HG03575 (cell line): ENCODE data around the gene ZMIZ1.

Experiments
- ATAC-seq: cut with Tn5 transposase; IDR thresholded peaks from one replicate; pipeline ENCODE4 v1.9.1; 2021; ENCODE audit not compliant: unreplicated experiment, insufficient number of reproducible peaks, low FRiP score; ENCODE audit errors: extremely low read depth

ZMIZ1 gene

GRCh38 chr10:79344502-79345195 is 275.9 kb downstream of the ZMIZ1 start:
- ATAC-seq: no peak

GRCh38 chr10:79345241-79346011 is 276.7 kb downstream of the ZMIZ1 start:
- no peak for ATAC-seq

GRCh38 chr10:79346012-79346340 is 277.2 kb downstream of the ZMIZ1 start:
- no peak for ATAC-seq

DNA sequence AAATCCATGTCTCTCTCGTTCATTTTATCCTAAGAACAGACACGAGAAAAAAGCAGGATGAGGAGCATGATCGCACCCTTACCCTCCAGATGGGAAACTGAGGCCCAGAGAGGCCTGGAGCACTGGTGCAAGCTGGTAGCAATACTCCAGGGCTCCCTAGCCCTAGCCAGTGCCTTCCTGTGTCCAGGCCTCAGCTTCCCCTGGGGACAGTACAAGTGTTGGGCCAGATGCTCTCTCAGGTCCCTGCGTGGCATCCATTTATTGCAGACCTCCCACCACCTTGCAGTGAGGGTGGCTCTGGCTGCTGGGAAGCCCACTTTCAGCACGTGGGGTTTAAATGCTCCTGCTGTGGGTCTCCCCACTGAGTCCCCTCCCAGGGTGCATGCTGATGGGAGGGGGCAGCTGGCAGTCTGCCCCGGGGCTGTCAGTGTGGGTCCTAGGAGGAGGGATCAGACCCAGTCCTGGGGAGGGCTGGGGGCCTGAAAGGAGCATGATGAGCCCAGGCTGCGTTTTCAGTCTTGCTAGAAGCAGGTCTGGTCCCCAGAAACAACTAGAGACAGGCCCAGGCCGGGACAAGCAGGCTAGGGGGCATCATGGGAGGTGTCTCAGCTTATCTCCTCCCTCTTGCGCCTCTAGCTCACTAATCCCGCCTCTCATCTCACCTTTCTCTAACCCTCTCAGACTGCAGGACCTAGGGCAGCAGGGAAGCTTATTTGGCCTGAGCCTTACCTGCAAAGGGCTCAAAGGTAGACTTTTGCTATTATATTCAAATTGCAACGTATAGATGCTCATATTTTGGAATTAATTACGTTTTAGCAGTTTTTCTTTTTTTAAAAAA is 277.8 kb downstream of the ZMIZ1 start:
- ATAC-seq: no peak

- peak; percentile 42 for ATAC-seq
Measured at GRCh38 chr10:79347226-79347893, 278.6 kb downstream of the ZMIZ1 start, which contains the start of gene PPIF. PPIF (plus strand) TSS chr10:79347469; CDS start chr10:79347549, 80 bp downstream.

- peak; percentile 36 for ATAC-seq
Measured at GRCh38 chr10:79347894-79348639, 279.3 kb downstream of the ZMIZ1 start.

GRCh38 chr10:79348640-79348988 is 279.8 kb downstream of the ZMIZ1 start:
- no peak for ATAC-seq

- ATAC-seq: no peak
Measured at GRCh38 chr10:79349072-79349491, 280.3 kb downstream of the ZMIZ1 start.

GRCh38 chr10:79349766-79350406 is 281.1 kb downstream of the ZMIZ1 start:
- no peak for ATAC-seq

- ATAC-seq: no peak
Measured at GRCh38 chr10:79350407-79351154, 281.8 kb downstream of the ZMIZ1 start.

- no peak for ATAC-seq
Measured at GRCh38 chr10:79351332-79351731, 282.6 kb downstream of the ZMIZ1 start.

DNA sequence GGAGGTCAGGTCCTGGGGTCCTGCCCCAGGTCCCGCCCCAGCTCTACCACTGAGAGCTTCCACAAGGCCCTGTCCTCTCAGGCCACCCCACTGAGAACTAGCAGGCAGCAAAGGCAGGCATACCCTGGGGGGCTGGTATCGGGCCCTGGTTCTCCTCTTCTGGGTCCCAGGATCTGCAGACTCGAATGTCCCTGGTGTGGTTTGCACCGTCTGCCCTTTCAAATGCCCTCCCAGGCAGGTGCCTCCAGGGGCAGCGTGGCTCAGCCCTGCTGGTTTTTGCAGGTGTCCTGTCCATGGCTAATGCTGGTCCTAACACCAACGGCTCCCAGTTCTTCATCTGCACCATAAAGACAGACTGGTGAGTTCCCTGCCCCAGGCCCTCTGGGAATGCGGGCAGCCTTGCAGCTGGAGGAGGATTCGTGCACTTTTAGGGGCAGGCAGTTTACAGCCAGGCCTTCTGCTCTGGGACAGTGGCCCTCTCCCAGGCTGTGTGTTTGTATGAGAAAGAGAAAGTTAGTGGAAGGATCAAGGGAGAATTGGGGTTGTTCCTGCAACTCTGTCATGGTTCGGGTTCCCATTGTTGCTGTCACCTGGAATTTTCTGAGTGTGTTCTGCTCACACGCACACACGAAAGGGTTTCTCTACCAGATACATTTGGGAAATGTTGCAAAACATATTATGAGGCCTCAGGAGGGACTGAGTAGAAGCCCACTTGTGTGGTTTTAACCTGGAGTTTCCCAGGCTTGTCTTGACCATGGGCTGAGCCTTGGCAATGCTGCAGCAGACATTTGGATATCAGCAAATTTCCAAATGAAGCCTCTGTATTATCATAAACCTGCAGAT is 283.5 kb downstream of the ZMIZ1 start:
- ATAC-seq: no peak

DNA sequence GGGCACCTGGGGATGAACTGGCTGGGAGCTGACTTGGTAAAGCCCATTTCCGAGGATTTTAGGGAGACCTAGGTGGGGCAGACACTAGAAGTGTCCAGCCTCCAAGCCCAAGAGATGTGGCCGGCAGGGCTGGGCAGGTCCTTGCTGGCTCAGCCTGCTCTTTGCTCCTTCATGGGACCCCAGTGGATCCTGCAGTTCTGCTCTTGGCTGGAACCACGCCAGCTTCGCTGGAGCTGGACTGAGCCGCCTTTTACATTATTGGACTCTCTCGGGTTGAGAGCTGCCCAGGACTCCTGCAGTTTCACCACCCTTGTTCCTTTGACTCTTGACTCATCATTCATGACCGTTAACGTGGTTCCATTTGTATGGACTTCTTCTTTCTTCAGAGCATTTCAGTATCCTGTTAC is 284.2 kb downstream of the ZMIZ1 start:
- ATAC-seq: no peak

GRCh38 chr10:79353726-79354125 is 285.0 kb downstream of the ZMIZ1 start:
- no peak for ATAC-seq

GRCh38 chr10:79354141-79354540 is 285.4 kb downstream of the ZMIZ1 start:
- no peak for ATAC-seq

GRCh38 chr10:79354615-79355014 is 285.8 kb downstream of the ZMIZ1 start:
- no peak for ATAC-seq
